ENCODE measurements around the gene KBTBD4.

The KBTBD4 gene

GRCh38 chr11:47578524-47579494 lies at the start of gene KBTBD4, which contains the start of gene NDUFS3:
KBTBD4 (minus strand) TSS chr11:47578970; CDS start chr11:47578951, 19 bp downstream.
NDUFS3 (plus strand) TSS chr11:47579074; CDS start chr11:47579092, 18 bp downstream.
- no peaks in the 10 kb centered on the region for H3K9me3 Mint-ChIP-seq
- H3K27ac Mint-ChIP-seq: peak within 1 kb of the TSS; percentile 98
- H3K36me3 Mint-ChIP-seq (ENCODE audit: low read depth): peaks cover 39% of the 10 kb centered on the region
- peaks cover 26% of the 10 kb centered on the region for H3K4me1 Mint-ChIP-seq (ENCODE audit: low read depth)
- H3K27me3 Mint-ChIP-seq (ENCODE audit: low read depth): no peaks in the 10 kb centered on the region
- H3K4me3 Mint-ChIP-seq: peak within 1 kb of the TSS; percentile 99

GRCh38 chr11:47628026-47628425 lies 49.3 kb upstream of the KBTBD4 start:
- Mint-ChIP-seq H3K4me3 (no peak overlapping the region), H3K36me3 (ENCODE audit: low read depth) (peaks cover 34% of the 10 kb centered on the region), H3K4me1 (ENCODE audit: low read depth) (no peaks in the 10 kb centered on the region), H3K27ac (no peak overlapping the region), H3K9me3 (no peaks in the 10 kb centered on the region), H3K27me3 (ENCODE audit: low read depth) (no peaks in the 10 kb centered on the region)

- H3K36me3 Mint-ChIP-seq (ENCODE audit: low read depth): peaks cover 30% of the 10 kb centered on the region
- H3K4me3 Mint-ChIP-seq: no peak overlapping the region
- H3K27ac Mint-ChIP-seq: no peak overlapping the region
- no peaks in the 10 kb centered on the region for H3K27me3 Mint-ChIP-seq (ENCODE audit: low read depth)
- no peaks in the 10 kb centered on the region for H3K4me1 Mint-ChIP-seq (ENCODE audit: low read depth)
- no peaks in the 10 kb centered on the region for H3K9me3 Mint-ChIP-seq
These were observed 47.5 kb upstream of the KBTBD4 start for GRCh38 chr11:47626234-47626633.

- H3K4me3 Mint-ChIP-seq: no peak overlapping the region
- H3K27ac Mint-ChIP-seq: no peak overlapping the region
- H3K4me1 Mint-ChIP-seq (ENCODE audit: low read depth): peaks cover 2% of the 10 kb centered on the region
- H3K36me3 Mint-ChIP-seq (ENCODE audit: low read depth): peaks cover 16% of the 10 kb centered on the region
- H3K27me3 Mint-ChIP-seq (ENCODE audit: low read depth): no peaks in the 10 kb centered on the region
- H3K9me3 Mint-ChIP-seq: no peaks in the 10 kb centered on the region
These were observed 42.1 kb upstream of the KBTBD4 start for GRCh38 chr11:47620836-47621378.

GRCh38 chr11:47617417-47617809 lies 38.6 kb upstream of the KBTBD4 start:
- Mint-ChIP-seq H3K36me3 (ENCODE audit: low read depth) (peaks cover 9% of the 10 kb centered on the region), H3K27ac (no peak overlapping the region), H3K4me3 (no peak overlapping the region)

GRCh38 chr11:47616726-47617416 lies 38.1 kb upstream of the KBTBD4 start:
- H3K4me1 Mint-ChIP-seq (ENCODE audit: low read depth): peaks cover 2% of the 10 kb centered on the region
- peaks cover 7% of the 10 kb centered on the region for H3K36me3 Mint-ChIP-seq (ENCODE audit: low read depth)
- no peak overlapping the region for H3K4me3 Mint-ChIP-seq
- H3K27me3 Mint-ChIP-seq (ENCODE audit: low read depth): no peaks in the 10 kb centered on the region
- no peaks in the 10 kb centered on the region for H3K9me3 Mint-ChIP-seq
- no peak overlapping the region for H3K27ac Mint-ChIP-seq

More at GRCh38 chr11:47617417-47617809, 38.6 kb upstream of the KBTBD4 start:
- Mint-ChIP-seq H3K9me3 (no peaks in the 10 kb centered on the region), H3K4me1 (ENCODE audit: low read depth) (peaks cover 2% of the 10 kb centered on the region), H3K27me3 (ENCODE audit: low read depth) (no peaks in the 10 kb centered on the region)

GRCh38 chr11:47615249-47615648 lies 36.5 kb upstream of the KBTBD4 start:
- Mint-ChIP-seq H3K4me3 (no peak overlapping the region), H3K36me3 (ENCODE audit: low read depth) (peaks cover 12% of the 10 kb centered on the region), H3K4me1 (ENCODE audit: low read depth) (peaks cover 9% of the 10 kb centered on the region), H3K27me3 (ENCODE audit: low read depth) (no peaks in the 10 kb centered on the region), H3K27ac (no peak overlapping the region), H3K9me3 (no peaks in the 10 kb centered on the region)

GRCh38 chr11:47611348-47611794 lies 32.6 kb upstream of the KBTBD4 start:
- H3K27ac Mint-ChIP-seq: no peak overlapping the region
- H3K4me1 Mint-ChIP-seq (ENCODE audit: low read depth): peaks cover 11% of the 10 kb centered on the region
- H3K4me3 Mint-ChIP-seq: no peak overlapping the region
- H3K9me3 Mint-ChIP-seq: no peaks in the 10 kb centered on the region
- peaks cover 11% of the 10 kb centered on the region for H3K36me3 Mint-ChIP-seq (ENCODE audit: low read depth)
- no peaks in the 10 kb centered on the region for H3K27me3 Mint-ChIP-seq (ENCODE audit: low read depth)

GRCh38 chr11:47609675-47610074 lies 30.9 kb upstream of the KBTBD4 start:
- Mint-ChIP-seq H3K36me3 (ENCODE audit: low read depth) (peaks cover 13% of the 10 kb centered on the region), H3K27ac (peak overlapping the region; percentile 38), H3K4me3 (no peak overlapping the region), H3K27me3 (ENCODE audit: low read depth) (no peaks in the 10 kb centered on the region), H3K9me3 (no peaks in the 10 kb centered on the region), H3K4me1 (ENCODE audit: low read depth) (peaks cover 11% of the 10 kb centered on the region)

GRCh38 chr11:47607380-47607779 lies 28.6 kb upstream of the KBTBD4 start:
- H3K27ac Mint-ChIP-seq: no peak overlapping the region
- peaks cover 13% of the 10 kb centered on the region for H3K36me3 Mint-ChIP-seq (ENCODE audit: low read depth)
- H3K9me3 Mint-ChIP-seq: no peaks in the 10 kb centered on the region
- H3K4me1 Mint-ChIP-seq (ENCODE audit: low read depth): peaks cover 11% of the 10 kb centered on the region
- no peaks in the 10 kb centered on the region for H3K27me3 Mint-ChIP-seq (ENCODE audit: low read depth)
- H3K4me3 Mint-ChIP-seq: no peak overlapping the region

GRCh38 chr11:47606731-47607130 lies 28.0 kb upstream of the KBTBD4 start:
- H3K4me1 Mint-ChIP-seq (ENCODE audit: low read depth): peaks cover 10% of the 10 kb centered on the region
- H3K9me3 Mint-ChIP-seq: no peaks in the 10 kb centered on the region
- H3K27me3 Mint-ChIP-seq (ENCODE audit: low read depth): no peaks in the 10 kb centered on the region
- no peak overlapping the region for H3K4me3 Mint-ChIP-seq
- peaks cover 13% of the 10 kb centered on the region for H3K36me3 Mint-ChIP-seq (ENCODE audit: low read depth)
- H3K27ac Mint-ChIP-seq: no peak overlapping the region

GRCh38 chr11:47605921-47606320 lies 27.2 kb upstream of the KBTBD4 start:
- Mint-ChIP-seq H3K27me3 (ENCODE audit: low read depth) (no peaks in the 10 kb centered on the region), H3K9me3 (no peaks in the 10 kb centered on the region), H3K27ac (no peak overlapping the region), H3K4me3 (no peak overlapping the region), H3K36me3 (ENCODE audit: low read depth) (peaks cover 12% of the 10 kb centered on the region), H3K4me1 (ENCODE audit: low read depth) (peaks cover 8% of the 10 kb centered on the region)

GRCh38 chr11:47603295-47603694 lies 24.5 kb upstream of the KBTBD4 start:
- Mint-ChIP-seq H3K27ac (no peak overlapping the region), H3K9me3 (no peaks in the 10 kb centered on the region), H3K4me3 (no peak overlapping the region), H3K4me1 (ENCODE audit: low read depth) (no peaks in the 10 kb centered on the region), H3K27me3 (ENCODE audit: low read depth) (no peaks in the 10 kb centered on the region), H3K36me3 (ENCODE audit: low read depth) (peaks cover 7% of the 10 kb centered on the region)

GRCh38 chr11:47599902-47600301 lies 21.1 kb upstream of the KBTBD4 start:
- no peaks in the 10 kb centered on the region for H3K9me3 Mint-ChIP-seq
- no peak overlapping the region for H3K27ac Mint-ChIP-seq
- no peaks in the 10 kb centered on the region for H3K4me1 Mint-ChIP-seq (ENCODE audit: low read depth)
- H3K4me3 Mint-ChIP-seq: no peak overlapping the region
- H3K36me3 Mint-ChIP-seq (ENCODE audit: low read depth): no peaks in the 10 kb centered on the region
- peaks cover 7% of the 10 kb centered on the region for H3K27me3 Mint-ChIP-seq (ENCODE audit: low read depth)

All from T-helper 1 cell treated with Interleukin-12 subunit alpha and Interleukin-12 subunit beta and Interleukin-4 antibody, amounts not matched to agents 30 μg/mL and 1 μg/mL, for 36 hours (primary cell).